GM21723 (cell line): ENCODE data around the gene ZNF787.
"Not testable (repeated sequence)": the region's sequence is repeated elsewhere in the genome, so short reads cannot be mapped to it uniquely, and the experiment has no call there.

Experiments used
- ATAC-seq: cut with Tn5 transposase; IDR thresholded peaks from one replicate; pipeline ENCODE4 v1.9.1; 2021; ENCODE audit warnings: mild to moderate bottlenecking, moderate library complexity; ENCODE audit not compliant: unreplicated experiment

The ZNF787 gene

DNA sequence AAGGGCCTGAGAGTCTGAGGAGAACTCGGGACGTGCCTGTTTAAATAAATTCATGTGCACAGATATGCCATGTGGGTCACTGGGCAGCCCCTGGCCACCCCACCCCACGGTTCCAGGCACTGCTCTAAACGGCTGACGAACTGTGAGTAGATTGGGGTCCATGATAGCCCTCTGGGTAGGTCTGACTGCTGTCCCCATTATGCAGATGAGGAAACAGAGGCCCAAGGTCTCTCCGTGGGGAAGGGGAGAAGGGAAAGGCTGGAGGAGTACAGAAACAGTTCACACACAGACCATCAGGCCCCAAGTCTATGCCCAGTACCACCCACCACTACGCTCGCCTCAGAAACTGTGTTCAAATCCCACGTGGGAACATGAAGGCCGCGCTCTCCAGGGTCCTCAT, 14.1 kb downstream of the ZNF787 start:
- ATAC-seq: no peak

DNA sequence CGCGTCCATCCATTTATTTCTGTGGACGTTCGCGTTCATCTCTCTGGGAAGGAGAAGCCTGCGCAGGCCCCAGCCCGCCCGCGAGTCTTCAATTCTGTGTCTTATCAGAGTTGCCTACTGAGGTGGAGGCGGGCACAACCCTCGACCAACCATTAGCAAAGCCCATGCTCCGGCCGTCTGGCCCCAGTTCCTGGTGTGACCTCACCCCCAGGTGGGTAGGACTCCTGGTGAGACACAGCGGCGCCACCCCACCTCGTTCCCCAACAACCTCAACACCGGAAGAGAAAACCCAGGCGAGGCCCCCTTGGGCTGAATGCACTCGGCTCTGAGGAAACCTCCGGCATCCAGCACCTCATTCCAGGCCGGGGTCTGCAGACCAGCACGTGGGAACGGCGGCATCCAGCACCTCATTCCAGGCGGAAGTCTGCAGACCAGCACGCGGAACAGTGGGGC, 14.7 kb downstream of the ZNF787 start:
- ATAC-seq: no peak

DNA sequence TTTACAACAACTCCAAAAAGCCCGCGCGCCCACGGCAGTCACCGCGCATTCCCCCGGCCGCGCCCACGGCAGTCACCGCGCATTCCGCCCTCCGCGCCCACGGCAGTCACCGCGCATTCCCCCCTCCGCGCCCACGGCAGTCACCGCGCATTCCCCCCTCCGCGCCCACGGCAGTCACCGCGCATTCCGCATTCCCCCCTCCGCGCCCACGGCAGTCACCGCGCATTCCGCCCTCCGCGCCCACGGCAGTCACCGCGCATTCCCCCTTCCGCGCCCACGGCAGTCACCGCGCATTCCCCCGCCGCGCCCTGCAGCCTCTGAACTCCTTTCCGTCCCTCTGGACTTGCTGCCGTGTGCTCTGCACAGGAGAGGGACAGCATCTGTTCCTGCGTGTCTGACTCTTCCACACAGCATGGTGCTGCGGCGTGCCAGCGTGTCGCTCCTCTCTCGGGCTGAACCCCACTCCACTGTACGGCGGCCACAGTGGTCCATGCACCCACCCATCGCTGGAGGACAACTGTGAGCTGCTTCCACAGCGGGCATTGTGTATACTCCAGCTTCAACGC, 15.2 kb downstream of the ZNF787 start:
- ATAC-seq: not testable (repeated sequence)

DNA sequence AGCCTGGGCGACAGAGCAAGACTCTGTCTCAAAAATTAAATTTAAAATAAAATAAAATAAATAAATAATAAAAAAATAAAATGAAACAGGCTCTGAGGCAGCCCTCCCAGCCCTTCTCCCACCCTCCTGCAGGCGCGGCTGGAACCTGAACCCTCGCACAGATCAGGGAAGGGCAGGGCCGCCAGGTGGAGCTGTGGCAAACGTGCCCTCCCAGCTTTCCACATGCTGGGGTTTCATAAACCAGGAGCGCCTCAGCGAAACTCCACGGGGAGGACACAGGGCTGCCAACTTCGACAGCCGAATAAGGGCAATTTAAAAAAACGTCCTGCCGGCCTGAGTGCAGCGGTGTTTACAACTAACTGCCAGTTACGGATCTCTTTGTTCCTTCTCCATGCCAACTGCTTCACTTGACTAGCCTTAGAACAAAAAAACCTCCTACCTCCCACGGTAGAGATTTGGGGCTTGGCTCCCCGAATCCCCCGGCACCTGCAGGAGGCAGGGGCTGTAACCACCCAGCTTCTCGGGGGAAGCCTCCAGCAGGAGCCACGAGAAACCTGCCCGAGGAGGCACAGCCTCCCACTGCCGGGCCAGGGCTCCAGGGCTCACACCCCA, 15.9 kb downstream of the ZNF787 start:
- no peak for ATAC-seq

DNA sequence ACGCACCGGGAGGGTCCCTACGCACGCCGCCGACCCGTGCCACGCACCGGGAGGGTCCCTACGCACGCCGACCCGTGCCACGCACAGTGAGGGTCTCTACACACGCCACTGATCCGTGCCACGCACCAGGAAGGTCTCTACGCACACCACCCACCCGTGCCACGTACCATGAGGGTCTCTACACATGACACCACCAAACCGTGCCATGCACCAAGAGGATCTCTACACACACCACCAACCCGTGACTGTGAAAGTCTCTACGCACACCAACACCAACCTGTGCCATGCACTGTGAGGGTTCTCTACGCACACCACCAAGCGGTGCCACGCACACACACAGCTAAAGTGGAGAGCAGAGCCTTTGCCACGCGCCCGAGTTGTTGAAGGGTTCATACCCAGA, 16.7 kb downstream of the ZNF787 start:
- no peak for ATAC-seq

DNA sequence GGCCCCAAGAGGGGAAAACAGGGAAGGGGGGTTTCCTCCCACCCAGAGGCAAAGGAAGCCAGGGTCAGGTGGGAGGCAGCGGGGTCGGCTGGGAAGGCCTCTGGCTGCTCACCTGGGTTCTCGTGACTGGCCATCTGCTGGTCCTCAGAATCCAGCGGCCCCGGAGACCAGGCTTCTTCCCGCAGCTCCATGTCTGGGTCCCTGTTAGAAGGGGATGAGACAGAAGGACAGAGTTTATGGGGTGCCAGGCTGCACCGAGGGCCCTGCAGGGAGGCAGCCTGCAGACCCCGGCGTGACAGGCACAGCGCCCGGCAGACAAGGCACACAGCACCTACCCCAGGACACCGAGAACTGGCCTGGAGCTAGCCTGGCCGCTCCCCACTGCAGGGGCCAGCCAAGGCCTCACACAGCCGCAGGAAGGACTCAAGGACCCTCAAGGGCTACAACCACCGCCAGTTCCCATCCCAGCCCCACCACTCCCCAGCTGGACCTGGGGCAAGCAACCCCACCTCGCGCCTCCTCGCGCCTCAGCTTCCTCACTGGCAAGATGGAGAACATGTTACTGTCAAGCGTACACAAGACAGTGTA, 18.0 kb downstream of the ZNF787 start:
- ATAC-seq: no peak

DNA sequence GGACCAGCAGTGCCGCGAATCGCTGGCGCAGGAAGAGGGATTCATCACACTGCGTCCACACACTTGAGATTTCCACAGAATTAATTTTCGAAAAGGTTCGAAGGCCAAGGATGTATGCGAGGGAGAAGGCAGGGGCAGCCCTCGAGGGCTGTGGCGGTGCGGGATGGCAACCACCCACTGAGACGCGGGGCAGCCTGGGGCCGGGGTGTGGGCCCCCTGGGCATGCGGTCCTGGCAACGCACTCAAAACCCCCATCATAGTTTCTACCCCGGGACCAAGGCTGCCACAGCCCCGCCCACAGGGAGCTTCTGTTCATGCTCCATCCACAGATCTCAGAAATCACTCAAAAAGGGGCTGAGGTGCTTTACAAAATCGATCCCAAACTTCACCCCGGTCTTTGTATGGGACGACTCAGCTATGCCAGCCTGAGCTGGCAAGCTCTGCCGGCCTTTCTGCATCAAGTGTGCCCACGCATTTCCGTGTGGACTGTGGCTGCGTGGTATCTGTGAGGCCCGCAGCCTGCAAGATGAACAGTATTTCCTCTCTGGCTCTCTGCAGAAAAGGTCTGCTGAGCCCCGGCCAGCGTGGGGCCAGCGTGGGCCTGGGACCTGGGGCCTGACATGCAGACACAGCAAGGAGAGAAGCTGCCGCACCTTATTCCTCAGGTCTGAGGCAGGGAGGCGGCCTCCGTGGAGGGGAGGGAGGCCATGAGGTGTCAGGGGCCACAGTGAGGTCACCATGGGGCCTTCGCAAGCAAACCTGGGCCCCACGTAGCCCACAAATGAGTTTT, 19.2 kb downstream of the ZNF787 start:
- no peak for ATAC-seq

DNA sequence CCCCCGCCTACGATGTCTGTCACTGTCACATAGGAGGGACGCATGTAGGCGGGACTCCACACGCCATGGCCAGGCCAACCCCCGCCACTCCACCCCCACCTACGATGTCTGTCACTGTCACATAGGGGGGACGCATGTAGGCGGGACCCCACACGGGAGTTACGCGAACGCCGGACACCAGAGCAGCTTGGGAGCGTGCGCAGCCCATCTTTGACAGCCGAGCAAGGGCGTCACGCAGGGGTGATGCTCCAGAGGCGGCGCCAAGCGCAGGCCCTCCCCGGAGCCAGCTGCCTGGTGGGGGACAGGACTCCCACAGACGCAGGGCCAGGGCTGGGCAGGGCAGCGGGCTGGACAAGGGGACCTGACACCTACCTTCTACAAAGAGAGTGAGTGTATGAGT, 20.0 kb downstream of the ZNF787 start:
- no peak for ATAC-seq

DNA sequence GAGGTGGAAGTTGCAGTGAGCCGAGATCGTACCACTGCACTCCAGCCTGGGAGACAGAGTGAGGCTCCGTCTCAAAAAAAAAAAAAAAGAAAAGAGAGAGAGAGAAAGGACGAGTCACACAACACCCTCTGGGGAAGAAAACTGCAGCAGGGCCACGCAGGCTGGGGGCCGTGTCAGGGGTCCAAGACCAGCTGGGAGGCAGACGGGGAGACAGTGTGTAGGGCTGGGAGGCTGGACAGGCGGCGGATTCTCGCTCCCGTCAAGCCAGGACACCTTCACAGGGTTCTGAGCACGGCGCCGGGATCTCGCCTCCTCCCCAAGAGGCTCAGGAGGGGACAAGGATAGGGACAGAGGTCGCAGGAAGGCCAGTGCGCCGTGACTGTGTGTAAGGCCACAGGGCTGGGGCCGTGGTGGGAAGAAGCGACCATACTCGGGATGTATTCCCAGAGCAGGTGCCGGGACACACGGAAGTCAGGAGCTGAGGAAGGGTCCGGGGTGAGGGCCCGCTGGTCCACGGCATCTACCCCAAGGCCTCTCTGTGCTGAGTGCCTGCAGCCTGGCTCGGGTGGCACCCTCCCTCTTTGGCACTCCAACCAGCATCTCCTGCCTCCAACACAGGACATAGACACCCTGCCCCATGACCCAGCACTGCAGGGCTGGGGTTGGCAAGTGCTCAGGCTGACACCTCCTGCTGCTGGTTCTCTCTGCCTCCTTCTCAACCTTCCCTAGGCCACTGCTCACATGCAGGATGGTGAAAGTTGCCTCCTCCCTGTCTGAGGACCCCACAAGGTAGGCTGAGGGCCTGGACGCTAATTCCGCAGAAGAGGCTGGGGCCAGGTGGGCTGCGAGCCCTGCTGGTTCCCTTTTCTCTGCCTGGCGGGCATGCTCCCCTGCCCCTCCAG, 21.2 kb downstream of the ZNF787 start:
- ATAC-seq: no peak

DNA sequence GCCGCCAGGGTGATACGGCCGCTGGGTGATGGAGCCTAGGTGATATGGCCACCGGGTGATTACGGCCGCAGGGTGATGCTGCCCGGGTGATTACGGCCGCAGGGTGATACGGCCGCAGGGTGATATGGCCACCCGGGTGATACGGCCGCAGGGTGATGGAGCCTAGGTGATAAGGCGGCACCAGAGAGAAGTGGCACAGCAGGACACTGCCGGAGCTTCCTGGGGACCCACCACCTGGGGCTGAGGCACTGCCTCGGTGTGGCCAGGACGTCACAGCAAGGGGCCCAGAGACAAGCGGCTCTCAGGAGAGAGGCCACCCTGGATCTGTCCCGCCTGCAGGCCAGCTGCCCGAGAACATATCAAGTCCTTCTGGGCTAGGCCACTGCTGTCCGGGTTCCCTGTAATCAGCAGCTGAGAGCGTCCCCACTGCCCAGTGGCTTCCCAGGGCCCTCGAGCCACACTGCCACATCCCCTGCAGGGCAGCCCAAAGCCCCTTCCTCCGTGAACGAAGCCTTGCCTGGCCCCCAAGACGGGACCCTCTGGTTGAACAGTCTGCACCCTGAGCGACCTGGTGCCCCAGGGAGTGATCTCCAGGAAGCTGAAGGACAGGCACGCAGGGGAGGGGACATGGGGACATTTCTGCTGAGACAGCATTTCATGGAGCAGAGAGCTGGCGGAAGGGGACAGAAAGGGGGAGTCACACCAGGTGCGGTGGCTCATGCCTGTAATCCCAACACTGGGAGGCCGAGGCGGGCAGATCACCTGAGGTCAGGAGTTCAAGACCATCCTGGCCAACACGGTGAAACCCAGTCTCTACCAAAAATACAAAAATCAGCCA, 22.1 kb downstream of the ZNF787 start:
- ATAC-seq: no peak

DNA sequence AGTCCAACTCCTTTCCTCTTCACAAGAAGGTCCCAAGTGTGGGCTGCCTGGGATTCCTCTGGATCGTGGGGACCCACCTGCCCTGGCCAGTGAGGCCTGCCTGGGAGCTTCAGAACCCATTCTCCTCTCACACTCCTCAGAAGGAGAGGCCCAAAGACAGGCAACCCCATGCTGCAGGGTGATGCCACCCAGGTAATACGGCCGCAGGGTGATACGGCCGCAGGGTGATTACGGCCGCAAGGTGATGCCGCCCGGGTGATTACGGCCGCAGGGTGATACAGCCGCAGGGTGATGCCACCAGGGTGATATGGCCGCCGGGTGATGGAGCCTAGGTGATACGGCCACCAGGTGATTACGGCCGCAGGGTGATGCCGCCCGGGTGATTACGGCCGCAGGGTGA, 22.9 kb downstream of the ZNF787 start:
- not testable (repeated sequence) for ATAC-seq

DNA sequence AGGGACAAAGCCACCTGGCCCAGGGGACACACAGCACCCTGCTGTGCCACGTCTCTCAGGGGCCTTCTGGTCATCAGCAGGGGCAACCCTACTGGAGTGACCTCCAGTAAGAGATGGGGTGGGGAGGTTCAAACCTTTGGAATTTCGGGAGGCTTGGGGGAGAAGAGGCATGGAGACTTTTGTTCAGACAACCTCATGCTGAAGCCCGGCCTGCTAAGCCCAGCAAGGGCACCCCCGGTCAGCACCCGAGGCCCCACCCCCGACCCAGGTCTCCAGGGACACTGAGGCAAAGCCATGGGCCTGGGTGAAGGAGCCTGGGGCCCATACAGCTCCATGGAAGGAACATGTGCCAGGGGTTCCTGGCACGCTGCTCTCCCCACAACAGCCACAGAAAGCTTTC, 23.3 kb downstream of the ZNF787 start:
- ATAC-seq: no peak

DNA sequence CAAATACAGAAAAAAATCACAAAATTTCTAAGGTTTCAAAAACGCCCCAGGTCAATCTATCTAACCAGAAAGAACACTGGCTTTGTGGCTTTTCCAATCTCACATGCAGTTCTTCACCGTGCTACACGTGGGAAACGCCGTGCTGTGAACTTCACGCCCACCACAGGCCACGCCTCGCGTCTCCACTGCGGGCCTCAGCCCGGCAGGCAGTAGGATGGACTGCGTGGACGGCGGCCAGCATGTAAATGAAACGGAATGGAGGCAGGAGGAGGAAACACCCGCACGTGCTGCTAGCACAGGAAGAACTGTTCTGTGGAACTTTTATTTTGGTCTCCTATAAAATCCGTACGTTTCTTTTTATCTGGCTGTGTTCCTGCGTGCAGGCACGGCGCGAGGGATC, 23.8 kb downstream of the ZNF787 start:
- no peak for ATAC-seq

DNA sequence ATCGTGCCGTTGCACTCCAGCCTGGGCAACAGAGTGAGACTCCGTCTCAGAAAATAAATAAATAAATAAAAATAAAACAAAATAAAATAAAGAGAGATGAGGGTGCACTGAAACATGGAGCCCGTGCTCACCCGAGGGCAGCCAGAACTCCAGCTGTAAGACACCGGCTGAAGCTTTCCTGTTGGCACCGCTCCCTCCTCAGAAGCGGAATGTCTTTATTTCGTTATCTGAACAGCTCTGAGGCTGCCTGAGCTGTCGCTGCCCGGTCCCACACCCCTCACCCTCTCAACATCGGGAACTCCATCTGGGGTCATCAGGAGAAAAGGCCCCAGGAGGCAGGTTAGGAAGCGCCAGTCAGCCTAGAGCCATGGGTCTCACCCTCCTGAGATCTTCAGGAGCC, 24.4 kb downstream of the ZNF787 start:
- ATAC-seq: no peak

DNA sequence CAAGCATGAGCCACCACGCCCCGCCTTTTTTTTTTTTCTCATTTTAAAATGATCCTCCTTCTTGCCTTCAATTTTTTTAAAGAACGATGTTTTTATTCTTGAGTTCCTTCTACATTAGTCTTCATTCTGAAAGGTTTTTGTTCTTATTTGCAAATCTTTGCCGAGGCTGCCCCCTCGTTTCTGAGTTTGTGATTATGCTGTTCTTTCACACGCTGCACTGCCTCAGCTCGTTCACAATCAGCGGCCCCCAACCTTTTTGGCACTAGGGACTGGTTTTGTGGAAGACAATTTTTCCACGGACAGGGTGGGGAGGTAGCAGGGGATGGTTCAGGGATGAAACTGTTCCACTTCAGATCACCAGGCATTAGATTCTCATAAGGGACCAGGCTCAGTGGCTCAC, 26.6 kb downstream of the ZNF787 start:
- ATAC-seq: no peak

DNA sequence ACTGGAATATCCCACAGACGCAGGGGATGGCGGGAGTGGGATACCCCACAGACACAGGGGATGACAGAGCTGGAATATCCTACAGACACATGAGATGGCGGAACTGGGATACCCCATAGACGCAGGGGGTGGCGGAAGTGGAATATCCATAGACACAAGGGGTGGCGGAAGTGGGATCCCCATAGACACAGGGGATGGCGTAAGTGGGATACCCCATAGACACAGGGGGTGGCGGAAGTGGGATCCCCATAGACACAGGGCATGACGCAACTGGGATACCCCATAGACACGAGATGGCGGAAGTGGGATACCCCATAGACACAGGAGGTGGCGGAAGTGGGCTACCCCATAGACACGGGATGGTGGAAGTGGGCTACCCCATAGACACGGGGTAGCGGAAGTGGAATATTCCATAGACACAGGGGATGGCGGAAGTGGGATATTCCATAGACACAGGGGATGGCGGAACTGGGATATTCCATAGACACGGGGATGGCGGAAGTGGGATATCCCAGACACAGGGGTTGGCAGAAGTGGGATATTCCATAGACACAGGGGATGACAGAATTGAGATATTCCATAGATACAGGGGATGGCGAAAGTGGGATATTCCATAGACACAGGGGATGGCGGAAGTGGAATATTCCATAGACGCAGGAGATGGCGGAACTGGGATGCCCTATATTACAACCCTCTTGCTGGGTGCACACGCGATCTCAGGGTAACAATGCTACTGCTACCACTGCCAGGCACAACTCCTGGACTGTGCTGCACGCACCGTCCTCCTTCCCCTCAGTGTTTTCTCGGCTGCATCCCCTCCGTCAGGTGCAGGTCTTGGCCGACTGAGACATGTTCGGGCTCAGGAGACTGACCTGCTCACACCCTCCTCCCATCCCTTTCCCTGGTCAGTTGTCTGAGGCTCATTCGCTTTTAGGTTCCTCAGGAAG, 28.1 kb downstream of the ZNF787 start:
- no peak for ATAC-seq

DNA sequence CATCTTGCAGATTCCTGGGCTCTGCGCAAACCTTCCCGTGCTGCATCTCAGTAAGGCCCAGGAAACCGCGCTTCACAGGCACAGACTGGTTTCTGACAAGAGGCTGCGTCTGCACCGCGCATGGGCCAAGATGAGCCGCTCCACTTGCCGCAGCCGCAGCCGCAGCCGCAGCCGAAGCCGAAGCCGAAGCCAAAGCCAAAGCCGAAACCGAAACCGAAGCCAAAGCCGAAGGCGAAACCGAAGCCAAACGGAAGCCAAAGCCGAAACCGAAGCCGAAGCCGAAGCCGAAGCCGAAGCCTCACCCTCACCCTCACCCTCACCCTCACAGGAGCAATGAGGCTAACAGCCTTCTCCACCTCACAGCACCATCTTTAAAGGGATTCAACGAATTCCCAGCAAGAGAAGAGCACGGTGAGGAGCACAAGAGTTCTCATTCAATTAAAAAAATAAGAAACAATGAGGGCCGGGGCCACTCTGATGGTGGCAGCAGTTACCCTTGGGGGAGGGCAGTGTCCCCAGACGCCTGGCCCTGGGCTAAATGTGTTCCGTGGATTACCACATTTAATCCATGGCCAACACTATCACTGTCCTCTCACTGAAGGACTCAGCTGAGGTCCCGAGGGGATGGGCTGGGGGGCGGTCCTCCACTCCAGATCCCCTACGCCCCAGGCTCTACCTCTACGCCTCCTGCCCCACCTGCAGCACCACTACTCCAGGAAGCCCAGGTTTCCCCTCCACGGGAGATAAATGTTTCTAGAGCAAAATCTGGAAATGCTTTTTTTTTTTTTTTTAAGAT, 29.1 kb downstream of the ZNF787 start:
- ATAC-seq: no peak

DNA sequence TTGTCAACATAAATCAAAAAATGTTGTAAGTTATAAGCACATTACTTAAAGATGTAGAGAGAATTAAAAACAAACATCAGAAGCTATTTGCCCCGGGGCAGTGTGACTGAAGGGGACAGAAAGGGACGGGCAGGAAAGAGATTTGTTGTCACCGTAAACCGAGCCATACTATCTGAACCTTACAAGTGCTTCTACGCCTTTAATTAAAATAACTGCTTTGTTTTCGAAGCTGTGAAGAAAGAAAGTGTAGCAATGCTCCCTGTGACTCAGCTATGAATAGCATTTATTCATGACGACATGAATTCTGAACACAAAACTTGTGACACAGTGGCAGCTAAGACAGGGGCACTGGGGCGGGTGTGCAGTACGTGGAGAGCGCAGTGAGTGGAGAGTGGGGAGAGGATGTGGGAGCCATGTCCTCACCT, 30.0 kb downstream of the ZNF787 start:
- no peak for ATAC-seq
